GM19397 (cell line): ENCODE measurements around the gene CLCC1.
"Not testable (repeated sequence)": the region's sequence is repeated elsewhere in the genome, so short reads cannot be mapped to it uniquely, and the experiment has no call there.

Experiments used
- ATAC-seq: cut with Tn5 transposase; IDR thresholded peaks from one replicate; pipeline ENCODE4 v1.9.1; 2021; ENCODE audit warnings: mild to moderate bottlenecking, moderate library complexity; ENCODE audit not compliant: unreplicated experiment

CLCC1 gene, protein sequence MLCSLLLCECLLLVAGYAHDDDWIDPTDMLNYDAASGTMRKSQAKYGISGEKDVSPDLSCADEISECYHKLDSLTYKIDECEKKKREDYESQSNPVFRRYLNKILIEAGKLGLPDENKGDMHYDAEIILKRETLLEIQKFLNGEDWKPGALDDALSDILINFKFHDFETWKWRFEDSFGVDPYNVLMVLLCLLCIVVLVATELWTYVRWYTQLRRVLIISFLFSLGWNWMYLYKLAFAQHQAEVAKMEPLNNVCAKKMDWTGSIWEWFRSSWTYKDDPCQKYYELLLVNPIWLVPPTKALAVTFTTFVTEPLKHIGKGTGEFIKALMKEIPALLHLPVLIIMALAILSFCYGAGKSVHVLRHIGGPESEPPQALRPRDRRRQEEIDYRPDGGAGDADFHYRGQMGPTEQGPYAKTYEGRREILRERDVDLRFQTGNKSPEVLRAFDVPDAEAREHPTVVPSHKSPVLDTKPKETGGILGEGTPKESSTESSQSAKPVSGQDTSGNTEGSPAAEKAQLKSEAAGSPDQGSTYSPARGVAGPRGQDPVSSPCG

GRCh38 chr1:108963052-108963686, at the start of gene CLCC1:
CLCC1 (minus strand) TSS chr1:108963484; CDS start chr1:108950437, 13,047 bp downstream.
- ATAC-seq = peak; percentile 92

DNA sequence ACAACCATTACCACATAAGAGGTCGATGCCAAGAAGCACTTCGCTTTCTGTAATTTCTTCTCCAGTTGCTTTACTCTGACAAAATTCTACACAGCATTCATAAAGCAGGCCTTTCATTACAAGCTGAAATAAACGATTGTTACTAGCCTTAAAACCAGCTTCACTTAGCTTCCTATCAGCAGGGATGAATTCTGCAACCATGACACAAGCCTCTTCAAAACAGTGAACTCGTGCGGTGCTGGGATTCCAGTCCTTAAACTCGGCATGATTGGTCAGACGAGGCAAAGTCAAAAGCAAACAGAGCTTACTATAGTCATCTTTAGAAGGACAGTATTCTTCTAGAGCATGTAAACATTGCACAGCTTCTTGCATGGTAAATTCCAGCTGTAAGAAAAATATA, 48.1 kb upstream of the CLCC1 start:
- no peak for ATAC-seq

GRCh38 chr1:108996622-108997021, 33.3 kb upstream of the CLCC1 start:
- not testable (repeated sequence) for ATAC-seq

GRCh38 chr1:108983114-108983513, 19.8 kb upstream of the CLCC1 start:
- ATAC-seq = no peak

DNA sequence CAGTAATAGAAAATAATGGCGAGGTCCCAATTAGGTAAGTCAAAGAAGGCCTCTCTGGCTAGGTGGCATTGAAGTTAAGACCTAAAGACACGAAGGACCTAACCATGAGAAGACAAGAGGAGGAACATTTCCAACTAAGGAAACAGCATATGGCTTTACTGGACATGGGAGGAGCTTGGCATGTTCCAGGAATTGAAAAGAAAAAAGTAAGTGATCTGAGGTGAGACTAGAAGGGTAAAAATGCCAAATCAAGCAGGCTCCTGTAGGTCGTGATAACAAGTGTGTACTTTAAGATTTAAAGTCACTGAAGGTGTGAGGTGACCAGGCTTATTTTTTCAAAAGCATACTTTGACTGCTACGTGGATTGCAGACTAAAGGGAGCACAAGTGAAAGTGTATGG, 13.4 kb upstream of the CLCC1 start:
- no peak for ATAC-seq

GRCh38 chr1:108972951-108973350, 9.7 kb upstream of the CLCC1 start:
- ATAC-seq = no peak

GRCh38 chr1:108969346-108969745, 6.1 kb upstream of the CLCC1 start:
- no peak for ATAC-seq

GRCh38 chr1:108962681-108963051, 618 bp downstream of the CLCC1 start:
- no peak for ATAC-seq

DNA sequence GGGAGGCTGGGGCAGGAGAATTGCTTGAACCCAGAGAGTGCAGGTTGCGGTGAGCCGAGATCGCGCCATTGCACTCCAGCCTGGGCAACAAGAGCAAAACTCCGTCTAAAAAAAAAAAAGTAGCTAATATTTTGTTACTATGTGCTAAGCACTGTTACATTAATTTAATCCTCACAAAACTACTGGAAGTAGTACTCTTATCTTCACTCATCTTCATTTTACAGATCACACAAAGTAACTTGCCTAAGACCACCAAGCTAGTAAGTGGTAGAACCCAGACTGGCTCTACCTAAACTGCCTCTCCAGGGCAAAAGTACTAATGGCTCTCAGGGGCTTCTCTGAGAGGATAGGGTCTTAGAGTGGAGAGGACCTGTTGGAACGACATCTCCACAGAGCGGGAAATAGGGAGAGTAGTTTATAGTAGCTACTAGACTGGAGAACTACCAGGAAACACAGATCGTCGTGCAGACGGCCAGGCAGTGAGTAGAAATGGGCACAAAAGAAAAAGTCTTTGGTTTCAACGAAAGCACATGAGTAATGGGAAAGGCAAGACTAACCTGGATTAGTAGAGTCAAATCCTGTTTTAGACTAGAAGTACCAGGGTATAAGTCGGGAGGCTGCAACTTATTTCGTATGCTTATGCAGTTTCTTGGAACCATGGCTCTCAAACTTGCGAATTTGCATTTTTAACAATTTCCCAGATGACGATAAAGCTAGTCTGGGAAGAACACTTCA, 1.4 kb downstream of the CLCC1 start:
- no peak for ATAC-seq

GRCh38 chr1:108961198-108961597, 2.1 kb downstream of the CLCC1 start:
- ATAC-seq = no peak

DNA sequence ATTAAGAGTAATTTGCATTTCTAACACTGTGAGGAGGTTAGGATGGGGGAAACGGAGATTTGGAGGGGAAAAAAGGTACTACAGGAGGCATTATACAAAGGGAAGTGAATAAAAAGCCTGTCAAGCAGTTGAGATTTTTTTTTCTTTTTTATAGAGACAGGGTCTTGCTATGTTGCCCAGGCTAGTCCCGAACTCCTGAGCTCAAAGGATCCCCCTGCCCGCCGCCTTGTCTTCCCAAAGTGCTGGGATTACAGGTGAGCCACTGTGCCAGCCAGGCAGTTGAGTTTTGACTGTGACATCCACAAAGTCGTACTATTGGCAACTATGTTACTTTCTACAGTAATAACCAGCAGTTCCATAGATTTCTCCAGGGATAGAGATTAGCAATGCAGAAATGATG, 2.6 kb downstream of the CLCC1 start:
- ATAC-seq = no peak

GRCh38 chr1:108957888-108958287, 5.4 kb downstream of the CLCC1 start:
- ATAC-seq = no peak

DNA sequence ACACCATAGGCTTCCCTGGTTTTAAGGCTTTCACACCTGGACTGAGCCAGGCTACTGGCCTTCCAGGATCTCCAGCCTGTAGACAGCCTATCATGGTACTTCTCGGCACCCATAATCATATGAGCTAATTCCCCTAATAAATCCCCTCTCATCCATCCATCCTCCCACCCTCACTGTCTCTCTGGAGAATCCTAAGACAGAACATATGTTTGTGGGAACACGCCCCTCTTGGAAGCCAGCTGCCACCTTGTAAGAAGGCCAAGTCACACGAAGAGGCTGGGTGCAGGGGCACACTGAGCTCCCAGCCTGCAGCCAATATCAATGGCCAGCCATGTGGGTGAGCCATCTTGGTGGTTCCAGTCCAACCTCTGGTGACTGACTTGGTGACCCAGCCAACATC, 7.4 kb downstream of the CLCC1 start:
- ATAC-seq = no peak

GRCh38 chr1:108955111-108955510, 8.2 kb downstream of the CLCC1 start:
- no peak for ATAC-seq

- ATAC-seq = no peak
These were observed 9.8 kb downstream of the CLCC1 start for GRCh38 chr1:108953452-108953851.

DNA sequence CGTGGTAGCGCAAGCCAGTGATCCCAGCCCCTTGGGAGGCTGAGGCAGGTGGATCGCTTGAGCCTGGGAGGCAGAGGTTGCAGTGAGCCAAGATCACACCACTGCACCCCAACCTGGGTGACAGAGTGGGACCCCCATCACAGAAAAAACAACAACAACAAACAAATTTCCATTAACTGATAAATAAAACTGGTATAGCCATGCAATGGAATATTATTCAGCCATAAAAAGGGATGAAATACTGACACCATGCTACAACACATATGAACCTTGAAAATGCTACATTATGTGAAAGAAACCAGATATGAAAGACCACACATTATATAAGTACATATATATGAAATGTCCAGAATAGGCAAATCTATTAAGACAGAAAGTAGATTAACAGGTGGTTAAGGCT, 12.0 kb downstream of the CLCC1 start:
- ATAC-seq = no peak

- ATAC-seq = no peak
These were observed 14.2 kb downstream of the CLCC1 start for GRCh38 chr1:108949044-108949443.

DNA sequence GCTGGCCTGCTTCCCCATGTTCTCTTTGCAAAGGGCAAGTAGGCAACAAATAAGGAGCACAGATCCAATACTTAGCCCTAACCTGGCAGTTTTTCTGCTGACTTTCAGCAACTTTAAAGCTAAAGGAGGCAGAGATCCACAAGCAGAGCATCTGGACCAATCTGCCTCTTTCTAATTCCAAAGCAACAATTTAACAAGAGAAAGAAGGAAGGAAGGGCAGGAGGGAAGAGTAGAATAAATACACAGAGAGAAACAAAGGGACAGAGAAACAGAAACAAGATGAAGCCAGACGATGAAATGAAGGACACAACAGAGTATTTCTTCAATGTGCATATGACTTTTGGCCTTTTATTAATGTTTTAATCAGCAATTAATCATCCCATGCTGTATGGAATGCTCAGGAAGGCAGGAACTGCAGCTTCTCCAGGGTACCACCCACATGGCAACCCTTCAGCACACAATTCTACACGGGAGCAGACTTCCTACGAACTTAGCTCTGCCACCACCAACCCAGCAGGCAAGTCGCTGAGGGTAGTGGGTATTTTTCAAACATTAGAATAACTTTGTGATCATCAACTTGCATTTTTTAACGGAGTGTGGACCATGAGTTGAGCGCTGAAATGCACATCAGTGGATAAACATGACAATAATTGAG, 15.3 kb downstream of the CLCC1 start:
- no peak for ATAC-seq

GRCh38 chr1:108936170-108936569, 27.1 kb downstream of the CLCC1 start:
- ATAC-seq = no peak

DNA sequence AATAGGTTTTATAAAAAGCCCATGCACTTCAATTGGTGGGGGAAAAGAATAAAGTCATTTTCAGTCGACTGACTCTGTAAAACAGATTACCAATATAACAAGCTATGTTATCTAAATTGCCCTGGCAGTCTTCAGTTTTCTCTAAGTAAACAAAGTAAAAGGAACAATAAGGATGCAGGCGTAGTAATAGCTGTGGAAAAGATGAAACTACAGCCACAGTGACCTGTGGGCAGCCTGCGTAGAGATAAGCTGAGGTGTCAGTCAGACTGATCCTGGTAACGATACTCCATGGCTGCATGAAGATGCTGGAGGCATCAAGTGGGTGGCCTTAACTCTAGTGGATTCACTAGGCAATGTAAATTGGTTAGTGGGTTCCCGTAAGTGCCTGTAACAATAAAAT, 29.3 kb downstream of the CLCC1 start:
- ATAC-seq = no peak

- ATAC-seq = not testable (repeated sequence)
These were observed 35.7 kb downstream of the CLCC1 start for GRCh38 chr1:108927565-108927964.
